DMS153 treated with DMSO at 0.1 percent for 48 hours (cell line): ENCODE data around the gene TCF19.

Experiments
- DNase-seq: peaks from one replicate; lab custom pipeline; 2025; ENCODE audit not compliant: unreplicated experiment; lab: John Stamatoyannopoulos, UW

TCF19 gene

GRCh38 chr6:31158140-31158862 lies at the start of gene TCF19:
TSS of gene TCF19 (plus strand) at chr6:31158589. CDS start at chr6:31159470, 881 bp downstream.
- DNase-seq, result peak; percentile 95

GRCh38 chr6:31110825-31111582 lies 47.4 kb upstream of the TCF19 start:
- no peak for DNase-seq

GRCh38 chr6:31111712-31112111 lies 46.7 kb upstream of the TCF19 start:
- DNase-seq, result no peak

GRCh38 chr6:31112478-31112877 lies 45.9 kb upstream of the TCF19 start, which contains the start of gene C6orf15:
TSS of gene C6orf15 (minus strand) at chr6:31112575. CDS start at chr6:31112555, 20 bp downstream.
- DNase-seq, result no peak

GRCh38 chr6:31113861-31114540 lies 44.4 kb upstream of the TCF19 start:
- no peak for DNase-seq

GRCh38 chr6:31114541-31114878 lies 43.9 kb upstream of the TCF19 start, which contains the start of gene PSORS1C1:
TSS of gene PSORS1C1 (plus strand) at chr6:31114800. CDS start at chr6:31129633, 14,833 bp downstream.
- DNase-seq, result no peak

GRCh38 chr6:31114970-31115849 lies 43.2 kb upstream of the TCF19 start:
- no peak for DNase-seq

GRCh38 chr6:31115941-31116560 lies 42.3 kb upstream of the TCF19 start:
- no peak for DNase-seq

- DNase-seq, result no peak
Measured at GRCh38 chr6:31116661-31117385, 41.6 kb upstream of the TCF19 start.

- DNase-seq, result no peak
Measured at GRCh38 chr6:31118178-31118577, 40.2 kb upstream of the TCF19 start.

- DNase-seq, result no peak
Measured at GRCh38 chr6:31120151-31120915, 38.1 kb upstream of the TCF19 start, which contains the start of gene CDSN. TSS of gene CDSN (minus strand) at chr6:31120446. CDS start at chr6:31120419, 27 bp downstream.

GRCh38 chr6:31121131-31121790 lies 37.1 kb upstream of the TCF19 start:
- no peak for DNase-seq

GRCh38 chr6:31122791-31123706 lies 35.3 kb upstream of the TCF19 start:
- DNase-seq, result no peak

- DNase-seq, result no peak
Measured at GRCh38 chr6:31125162-31125561, 33.2 kb upstream of the TCF19 start.

- DNase-seq, result no peak
Measured at GRCh38 chr6:31125586-31126363, 32.6 kb upstream of the TCF19 start.

GRCh38 chr6:31126396-31127175 lies 31.8 kb upstream of the TCF19 start:
- no peak for DNase-seq
